ENCODE results near the gene MRPL52. TPM values are rescaled to one million over a fixed set of nuclear protein-coding genes. Genes with fewer than 3 reads are reported as not detected.

Gene MRPL52
- total RNA-seq, 1 experiment from 2014 or later, result 180 TPM

DNA sequence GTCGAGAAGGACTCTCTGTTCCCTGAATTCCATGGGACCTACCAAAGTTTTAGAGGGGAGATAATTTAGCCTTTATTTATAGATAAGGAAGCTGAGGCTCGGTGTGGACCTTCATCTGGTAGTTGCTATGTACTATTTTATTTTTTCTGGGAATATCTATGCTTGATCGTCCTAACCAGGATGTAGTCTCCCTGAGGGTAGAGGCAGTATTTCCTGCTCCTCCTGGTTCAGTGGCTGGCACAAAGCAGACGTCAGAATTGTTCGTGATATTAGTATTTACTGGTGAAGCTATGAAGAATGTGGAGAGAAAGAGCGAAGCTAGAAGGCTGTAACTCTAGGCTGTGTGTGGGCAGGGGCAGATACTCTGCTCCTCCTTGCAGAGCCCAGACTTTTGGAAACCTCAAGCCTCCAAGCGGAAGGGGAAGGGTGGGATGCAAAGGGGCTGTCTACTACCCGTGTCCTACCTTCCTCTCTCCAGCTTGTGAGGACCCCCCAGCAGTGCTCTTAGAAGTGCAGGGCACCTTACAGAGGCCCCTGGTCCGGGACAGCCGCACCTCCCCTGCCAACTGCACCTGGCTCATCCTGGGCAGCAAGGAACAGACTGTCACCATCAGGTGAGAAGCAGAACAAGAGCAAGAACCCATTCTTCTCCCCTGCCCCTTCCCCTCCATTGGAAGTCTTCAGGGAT is 43.3 kb downstream of the MRPL52 start:
- POLR2A ChIA-PET (ENCODE audit: unreplicated experiment), result no interaction called here
- H3K4me3 ChIP-seq (ENCODE audit: low read length), result peak overlapping the region; percentile 88
- peak overlapping the region; percentile 94 for H3K4me2 ChIP-seq (ENCODE audit: low read length)
- peak overlapping the region; percentile 76 for H3K9ac ChIP-seq (ENCODE audit: low read length)
- H3K27me3 ChIP-seq (ENCODE audit: low read length), result no peaks in the 10 kb centered on the region
- peak overlapping the region; percentile 94 for H2AFZ ChIP-seq (ENCODE audit: low read length)
- DNase-seq, result no peak
- TF ChIP-seq EZH2 (IDR thresholded peaks at IDR 0.05; ENCODE audit: low read length, unreplicated experiment) (no peak), EZH2phosphoT487 (IDR thresholded peaks at IDR 0.05; ENCODE audit: borderline replicate concordance, low read length) (no peak)
- TF ChIP-seq, protein P1, sequence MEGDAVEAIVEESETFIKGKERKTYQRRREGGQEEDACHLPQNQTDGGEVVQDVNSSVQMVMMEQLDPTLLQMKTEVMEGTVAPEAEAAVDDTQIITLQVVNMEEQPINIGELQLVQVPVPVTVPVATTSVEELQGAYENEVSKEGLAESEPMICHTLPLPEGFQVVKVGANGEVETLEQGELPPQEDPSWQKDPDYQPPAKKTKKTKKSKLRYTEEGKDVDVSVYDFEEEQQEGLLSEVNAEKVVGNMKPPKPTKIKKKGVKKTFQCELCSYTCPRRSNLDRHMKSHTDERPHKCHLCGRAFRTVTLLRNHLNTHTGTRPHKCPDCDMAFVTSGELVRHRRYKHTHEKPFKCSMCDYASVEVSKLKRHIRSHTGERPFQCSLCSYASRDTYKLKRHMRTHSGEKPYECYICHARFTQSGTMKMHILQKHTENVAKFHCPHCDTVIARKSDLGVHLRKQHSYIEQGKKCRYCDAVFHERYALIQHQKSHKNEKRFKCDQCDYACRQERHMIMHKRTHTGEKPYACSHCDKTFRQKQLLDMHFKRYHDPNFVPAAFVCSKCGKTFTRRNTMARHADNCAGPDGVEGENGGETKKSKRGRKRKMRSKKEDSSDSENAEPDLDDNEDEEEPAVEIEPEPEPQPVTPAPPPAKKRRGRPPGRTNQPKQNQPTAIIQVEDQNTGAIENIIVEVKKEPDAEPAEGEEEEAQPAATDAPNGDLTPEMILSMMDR (conservative IDR thresholded peaks at IDR 0.05; ENCODE audit: low read depth, low read length), result no peak; the same call in 1 of the 2 replicates
- H3K4me1 ChIP-seq (ENCODE audit: insufficient read depth, low read length), result peaks cover 18% of the 10 kb centered on the region
- no peaks in the 10 kb centered on the region for H3K9me3 ChIP-seq (ENCODE audit: low read length)
- CTCF ChIA-PET, result interaction anchor here (0.9 kb wide), 1 partner anchor 9 kb away, joined by 6 read pairs; no protein-coding TSS in a partner anchor
- H4K20me1 ChIP-seq (ENCODE audit: low read length), result no peaks in the 10 kb centered on the region
- H3K27ac ChIP-seq (ENCODE audit: low read length), result peak overlapping the region; percentile 32
- TSS peak; percentile 18 for BruUV-seq (replicated peaks)
- intact Hi-C loops (cut with micrococcal nuclease), result loop anchor here (1.0 to 5.0 kb wide), 3 partner anchors 14 to 54 kb away; partner anchors contain the start of gene PRMT5
- ATAC-seq, result no peak; the same call in 1 of the 2 replicates
- peaks cover 27% of the 10 kb centered on the region; the same call in 1 of the 2 replicates for H3K36me3 ChIP-seq (ENCODE audit: low read depth, low read length)
- H3K79me2 ChIP-seq (ENCODE audit: low read length), result peaks cover 20% of the 10 kb centered on the region
- H3F3A ChIP-seq (ENCODE audit: low read length, unreplicated experiment), result peaks cover 6% of the 10 kb centered on the region
- H3K9me2 ChIP-seq (replicated peaks; ENCODE audit: low read length), result no peaks in the 10 kb centered on the region

DNA sequence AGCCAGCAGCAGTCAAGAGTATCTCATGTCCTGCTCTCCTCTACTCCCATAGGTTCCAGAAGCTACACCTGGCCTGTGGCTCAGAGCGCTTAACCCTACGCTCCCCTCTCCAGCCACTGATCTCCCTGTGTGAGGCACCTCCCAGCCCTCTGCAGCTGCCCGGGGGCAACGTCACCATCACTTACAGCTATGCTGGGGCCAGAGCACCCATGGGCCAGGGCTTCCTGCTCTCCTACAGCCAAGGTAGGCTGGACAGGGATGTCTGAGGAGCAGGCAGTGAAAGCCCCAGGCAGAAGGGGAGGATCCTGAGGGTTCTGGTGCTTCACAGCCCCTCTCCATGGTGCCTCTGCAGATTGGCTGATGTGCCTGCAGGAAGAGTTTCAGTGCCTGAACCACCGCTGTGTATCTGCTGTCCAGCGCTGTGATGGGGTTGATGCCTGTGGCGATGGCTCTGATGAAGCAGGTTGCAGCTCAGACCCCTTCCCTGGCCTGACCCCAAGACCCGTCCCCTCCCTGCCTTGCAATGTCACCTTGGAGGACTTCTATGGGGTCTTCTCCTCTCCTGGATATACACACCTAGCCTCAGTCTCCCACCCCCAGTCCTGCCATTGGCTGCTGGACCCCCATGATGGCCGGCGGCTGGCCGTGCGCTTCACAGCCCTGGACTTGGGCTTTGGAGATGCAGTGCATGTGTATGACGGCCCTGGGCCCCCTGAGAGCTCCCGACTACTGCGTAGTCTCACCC is 45.5 kb downstream of the MRPL52 start:
- DNase-seq (no peak), ATAC-seq (no peak)
- no peaks in the 10 kb centered on the region for H3K9me2 ChIP-seq (replicated peaks; ENCODE audit: low read length)
- no peak overlapping the region for H3K9ac ChIP-seq (ENCODE audit: low read length)
- no peak overlapping the region for H3K4me3 ChIP-seq (ENCODE audit: low read length)
- peaks cover 20% of the 10 kb centered on the region for H3K79me2 ChIP-seq (ENCODE audit: low read length)
- H3K36me3 ChIP-seq (ENCODE audit: low read depth, low read length), result peaks cover 27% of the 10 kb centered on the region; the same call in 1 of the 2 replicates
- H2AFZ ChIP-seq (ENCODE audit: low read length), result no peak overlapping the region
- intact Hi-C loops (cut with micrococcal nuclease), result no loop called here
- ChIA-PET CTCF (no interaction called here), POLR2A (ENCODE audit: unreplicated experiment) (no interaction called here)
- peaks cover 6% of the 10 kb centered on the region for H3F3A ChIP-seq (ENCODE audit: low read length, unreplicated experiment)
- no peak overlapping the region for H3K4me2 ChIP-seq (ENCODE audit: low read length)
- TF ChIP-seq EZH2phosphoT487 (IDR thresholded peaks at IDR 0.05; ENCODE audit: borderline replicate concordance, low read length) (no peak), EZH2 (IDR thresholded peaks at IDR 0.05; ENCODE audit: low read length, unreplicated experiment) (no peak)
- TF ChIP-seq, protein P1 (conservative IDR thresholded peaks at IDR 0.05; ENCODE audit: low read depth, low read length), result no peak
- no peaks in the 10 kb centered on the region for H4K20me1 ChIP-seq (ENCODE audit: low read length)
- H3K9me3 ChIP-seq (ENCODE audit: low read length), result no peaks in the 10 kb centered on the region
- BruUV-seq (replicated peaks), result no TSS peak
- peaks cover 18% of the 10 kb centered on the region for H3K4me1 ChIP-seq (ENCODE audit: insufficient read depth, low read length)
- H3K27ac ChIP-seq (ENCODE audit: low read length), result no peak overlapping the region
- H3K27me3 ChIP-seq (ENCODE audit: low read length), result no peaks in the 10 kb centered on the region

Data from PC-3 (cell line).